Mucosa of descending colon (tissue), 3 donors: ENCODE data around the gene OPN4. TPM values are rescaled to one million over a fixed set of nuclear protein-coding genes. Genes with fewer than 3 reads are reported as not detected.

Source experiments
- ATAC-seq: fragments of 200-7000 bp; cut with Tn5 transposase; one replicate; pipeline ENCODE4 v1.9.1; 2020; ENCODE audit warnings: mild to moderate bottlenecking, moderate library complexity
- DNase-seq, 3 donors: peaks; one replicate each; pipeline ENCODE4 v3.0.0-alpha.2; 2020
- H3K36me3 ChIP-seq: fragments of 200-600 bp; one replicate; pipeline ENCODE4 v1.8.0; 2021; ENCODE audit warnings: low read depth, mild to moderate bottlenecking
- H3K4me1 ChIP-seq: fragments of 200-600 bp; one replicate; pipeline ENCODE4 v1.8.0; 2021; ENCODE audit warnings: low read depth, mild to moderate bottlenecking
- H3K4me3 ChIP-seq: fragments of 200-600 bp; one replicate; pipeline ENCODE4 v1.8.0; 2021; ENCODE audit warnings: mild to moderate bottlenecking
- H3K9me3 ChIP-seq: fragments of 200-600 bp; one replicate; pipeline ENCODE4 v1.8.0; 2021; ENCODE audit warnings: mild to moderate bottlenecking
- CTCF ChIP-seq: fragments of 200-600 bp; IDR thresholded peaks from one replicate; pipeline ENCODE4 v1.8.0; 2022; ENCODE audit warnings: antibody characterized with exemption, mild to moderate bottlenecking
- intact Hi-C, 2 donors: fragments of 100-400 bp; cut with DNase I in 1 of 2; cut with micrococcal nuclease in 1 of 2; formaldehyde crosslinking; loops; one replicate each; pipeline versions ENCODE4 v1.11.0 to v1.11.1; 2022; cut with DNase I, micrococcal nuclease
- total RNA-seq, 3 donors: library from RNA; stranded (reverse); fragmentation: NEBNext Ultra II Directional in 2 of 3; extraction: Animal tissue kit (Norgen Biotek cat#: 25700) in 2 of 3; gene quantifications; one replicate each; pipeline versions ENCODE4 v1.2.1 to v1.2.4, GENCODE V29; 2021 to 2023
- donor health status: DM: no; HTN: no; CAD: no; lungs with moderate emphysema.
- donor health status: DM: no; HTN: no; CAD: no.
- donor health status: DM: no; HTN: yes; CAD: no.

The OPN4 gene
- total RNA-seq, 3 donors from 2014 or later: 0.20 TPM; not detected in 2

GRCh38 chr10:86685416-86685815 lies 31.1 kb downstream of the OPN4 start:
- no peaks in the 10 kb centered on the region for H3K4me1 ChIP-seq
- intact Hi-C loops: loop anchor here in 1 of 2 donors (5.0 kb wide), 1 partner anchor 217 kb away; no protein-coding TSS in a partner anchor
- no peak overlapping the region for H3K4me3 ChIP-seq
- TF ChIP-seq CTCF: no peak
- DNase-seq: no peak
- no peaks in the 10 kb centered on the region for H3K9me3 ChIP-seq
- no peaks in the 10 kb centered on the region for H3K36me3 ChIP-seq
- ATAC-seq: no peak

- Histone ChIP-seq H3K4me1 (no peaks in the 10 kb centered on the region), H3K36me3 (no peaks in the 10 kb centered on the region), H3K4me3 (no peak overlapping the region), H3K9me3 (no peaks in the 10 kb centered on the region)
- no peak for TF ChIP-seq CTCF
- ATAC-seq: no peak
- DNase-seq: no peak
- intact Hi-C loops: loop anchor here in 1 of 2 donors (5.0 kb wide), 1 partner anchor 216 kb away; no protein-coding TSS in a partner anchor
These were observed 31.7 kb downstream of the OPN4 start for GRCh38 chr10:86685893-86686632.

GRCh38 chr10:86686972-86687371 lies 32.6 kb downstream of the OPN4 start:
- ATAC-seq (no peak), DNase-seq (no peak)
- H3K4me1 ChIP-seq: no peaks in the 10 kb centered on the region
- H3K4me3 ChIP-seq: no peak overlapping the region
- TF ChIP-seq CTCF: no peak
- no peaks in the 10 kb centered on the region for H3K36me3 ChIP-seq
- no peaks in the 10 kb centered on the region for H3K9me3 ChIP-seq
- intact Hi-C loops: loop anchor here in 1 of 2 donors (5.0 kb wide), 1 partner anchor 215 kb away; no protein-coding TSS in a partner anchor

- DNase-seq: no peak
- Histone ChIP-seq H3K4me3 (no peak overlapping the region), H3K9me3 (no peaks in the 10 kb centered on the region), H3K4me1 (no peaks in the 10 kb centered on the region), H3K36me3 (no peaks in the 10 kb centered on the region)
- ATAC-seq: no peak
- intact Hi-C loops: loop anchor here in 1 of 2 donors (5.0 kb wide), 1 partner anchor 215 kb away; no protein-coding TSS in a partner anchor
- no peak for TF ChIP-seq CTCF
These were observed 33.4 kb downstream of the OPN4 start for GRCh38 chr10:86687750-86688149.

- no peaks in the 10 kb centered on the region for H3K9me3 ChIP-seq
- H3K4me1 ChIP-seq: no peaks in the 10 kb centered on the region
- DNase-seq: peak in 2 of 3 donors; percentile 55 to 62
- H3K36me3 ChIP-seq: no peaks in the 10 kb centered on the region
- ATAC-seq: peak; percentile 85
- peak; percentile 90 for TF ChIP-seq CTCF
- no peak overlapping the region for H3K4me3 ChIP-seq
- intact Hi-C loops: loop anchor here in 1 of 2 donors (5.0 kb wide), 1 partner anchor 214 kb away; no protein-coding TSS in a partner anchor
These were observed 34.1 kb downstream of the OPN4 start for GRCh38 chr10:86688398-86688921.
